Right lobe of liver (tissue), 4 donors: ENCODE data around the gene CPLX1.

Experiments used
- POLR2A ChIP-seq: fragments of 450-650 bp; IDR thresholded peaks from one replicate; pipeline ENCODE4 v1.6.1; 2017; ENCODE audit warnings: antibody characterized with exemption, mild to moderate bottlenecking
- TF ChIP-seq, protein P1 (sequence below), 4 donors: fragments of 200-600 bp in 3 of 4; fragments of 450-650 bp in 1 of 4; IDR thresholded peaks; one replicate each; pipeline versions ENCODE4 v1.5.1 to v1.8.0; 2016 to 2022; ENCODE audit warnings: antibody characterized with exemption in 4 of 4, mild to moderate bottlenecking in 2 of 4
- donor health status: DM: no; HTN: no; CAD: no.
- donor health status: DM: no; HTN: no; CAD: no.
- donor health status: DM: no; HTN: yes; CAD: no.

DNA sequence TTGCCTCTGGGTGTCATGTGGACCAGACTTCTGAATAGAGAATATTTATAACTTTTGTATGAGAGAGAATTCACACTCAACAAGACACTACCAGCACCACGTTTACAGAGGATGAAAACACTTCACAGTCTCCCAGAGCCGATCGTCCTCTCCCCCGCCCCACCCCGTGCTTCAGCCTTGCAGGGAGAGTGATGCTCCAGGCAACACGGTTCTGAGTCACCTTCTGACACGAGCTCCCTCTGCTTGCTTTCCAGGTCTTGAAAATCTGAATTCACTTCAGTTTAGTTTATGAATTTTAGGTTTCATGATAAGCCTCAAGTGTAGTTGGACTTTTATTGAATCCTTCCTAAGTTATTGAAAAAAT, 59.8 kb downstream of the CPLX1 start:
- TF ChIP-seq, protein P1, sequence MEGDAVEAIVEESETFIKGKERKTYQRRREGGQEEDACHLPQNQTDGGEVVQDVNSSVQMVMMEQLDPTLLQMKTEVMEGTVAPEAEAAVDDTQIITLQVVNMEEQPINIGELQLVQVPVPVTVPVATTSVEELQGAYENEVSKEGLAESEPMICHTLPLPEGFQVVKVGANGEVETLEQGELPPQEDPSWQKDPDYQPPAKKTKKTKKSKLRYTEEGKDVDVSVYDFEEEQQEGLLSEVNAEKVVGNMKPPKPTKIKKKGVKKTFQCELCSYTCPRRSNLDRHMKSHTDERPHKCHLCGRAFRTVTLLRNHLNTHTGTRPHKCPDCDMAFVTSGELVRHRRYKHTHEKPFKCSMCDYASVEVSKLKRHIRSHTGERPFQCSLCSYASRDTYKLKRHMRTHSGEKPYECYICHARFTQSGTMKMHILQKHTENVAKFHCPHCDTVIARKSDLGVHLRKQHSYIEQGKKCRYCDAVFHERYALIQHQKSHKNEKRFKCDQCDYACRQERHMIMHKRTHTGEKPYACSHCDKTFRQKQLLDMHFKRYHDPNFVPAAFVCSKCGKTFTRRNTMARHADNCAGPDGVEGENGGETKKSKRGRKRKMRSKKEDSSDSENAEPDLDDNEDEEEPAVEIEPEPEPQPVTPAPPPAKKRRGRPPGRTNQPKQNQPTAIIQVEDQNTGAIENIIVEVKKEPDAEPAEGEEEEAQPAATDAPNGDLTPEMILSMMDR (IDR thresholded peaks at IDR 0.05): no peak
- TF ChIP-seq POLR2A: no peak
